Kidney epithelial cell (primary cell): ENCODE results near the gene HNRNPA1L2. TPM values are rescaled to one million over a fixed set of nuclear protein-coding genes. Genes with fewer than 3 reads are reported as not detected.
"Not testable (repeated sequence)": the region's sequence is repeated elsewhere in the genome, so short reads cannot be mapped to it uniquely, and the experiment has no call there.

ENCODE experiments used
- DNase-seq: peaks from one replicate; pipeline ENCODE4 v3.0.0-alpha.2; 2010; ENCODE audit warnings: low read depth
- H3K27me3 ChIP-seq: 2 replicates; pipeline ENCODE4 v1.6.0; 2011; ENCODE audit warnings: low read length; ENCODE audit not compliant: control insufficient read depth, insufficient read depth
- H3K36me3 ChIP-seq: 2 replicates; pipeline ENCODE4 v1.5.1; 2011; ENCODE audit warnings: low read length; ENCODE audit not compliant: control insufficient read depth, insufficient read depth
- H3K4me3 ChIP-seq: 2 replicates; pipeline ENCODE4 v1.5.1; 2011; ENCODE audit warnings: low read depth, mild to moderate bottlenecking, control low read depth, low read length
- CTCF ChIP-seq: IDR thresholded peaks from 2 replicates; pipeline ENCODE4 v1.5.1; 2011; ENCODE audit warnings: mild to moderate bottlenecking, moderate library complexity, low read length, control low read depth, inconsistent platforms; ENCODE audit not compliant: insufficient read depth, poor library complexity, severe bottlenecking
- total RNA-seq: library from RNA; depleted of rRNA; stranded (reverse); fragments of >200 nt; gene quantifications from 2 replicates; pipeline ENCODE4 v1.2.3, GENCODE V29; 2015

HNRNPA1L2 gene
- total RNA-seq, 1 donor from 2014 or later = 7.2 TPM

- no peak overlapping the region for H3K4me3 ChIP-seq
- no peaks in the 10 kb centered on the region for H3K36me3 ChIP-seq
- no peak for TF ChIP-seq CTCF
- no peaks in the 10 kb centered on the region for H3K27me3 ChIP-seq
- no peak for DNase-seq
These were observed 26.4 kb upstream of the HNRNPA1L2 start for GRCh38 chr13:52615812-52616211.

GRCh38 chr13:52617070-52618060 is 24.9 kb upstream of the HNRNPA1L2 start:
- peak; percentile 53 for DNase-seq
- peak overlapping the region; percentile 86 for H3K4me3 ChIP-seq
- TF ChIP-seq CTCF = no peak

GRCh38 chr13:52631083-52631690 is 11.0 kb upstream of the HNRNPA1L2 start:
- H3K36me3 ChIP-seq, H3K4me3 ChIP-seq, H3K27me3 ChIP-seq, DNase-seq: not testable (repeated sequence)

More at GRCh38 chr13:52617070-52618060, 24.9 kb upstream of the HNRNPA1L2 start:
- no peaks in the 10 kb centered on the region for H3K36me3 ChIP-seq
- H3K27me3 ChIP-seq = no peaks in the 10 kb centered on the region

- no peak for DNase-seq
- Histone ChIP-seq H3K27me3 (no peaks in the 10 kb centered on the region), H3K4me3 (no peak overlapping the region), H3K36me3 (no peaks in the 10 kb centered on the region)
- TF ChIP-seq CTCF = no peak
These were observed 3.4 kb upstream of the HNRNPA1L2 start for GRCh38 chr13:52638666-52639328.

GRCh38 chr13:52644108-52644507 is 1.9 kb downstream of the HNRNPA1L2 start:
- TF ChIP-seq CTCF = no peak

GRCh38 chr13:52646967-52647366 is 4.7 kb downstream of the HNRNPA1L2 start:
- Histone ChIP-seq H3K36me3 (no peaks in the 10 kb centered on the region), H3K4me3 (no peak overlapping the region), H3K27me3 (no peaks in the 10 kb centered on the region)
- no peak for DNase-seq
- no peak for TF ChIP-seq CTCF

More at GRCh38 chr13:52644108-52644507, 1.9 kb downstream of the HNRNPA1L2 start:
- Histone ChIP-seq H3K27me3 (no peaks in the 10 kb centered on the region), H3K36me3 (no peaks in the 10 kb centered on the region), H3K4me3 (no peak overlapping the region)
- no peak for DNase-seq
